NT2/D1 (cell line): Measurements from ENCODE around the gene CFAP157.
"Not testable (repeated sequence)": the region's sequence is repeated elsewhere in the genome, so short reads cannot be mapped to it uniquely, and the experiment has no call there.

ENCODE experiments used
- DNase-seq: peaks from one replicate; pipeline ENCODE4 v3.0.0-alpha.2; 2011; ENCODE audit warnings: low read depth, low spot score
- H3K27me3 ChIP-seq: 2 replicates; pipeline ENCODE4 v1.6.0; 2011; ENCODE audit warnings: mild to moderate bottlenecking; ENCODE audit not compliant: insufficient read length, insufficient read depth
- H3K36me3 ChIP-seq: 2 replicates; pipeline ENCODE4 v1.6.1; 2011; ENCODE audit warnings: mild to moderate bottlenecking, low read length, mixed read lengths; ENCODE audit not compliant: insufficient read depth, insufficient read length
- H3K4me1 ChIP-seq: 2 replicates; pipeline ENCODE4 v1.5.1; 2011; ENCODE audit not compliant: insufficient read depth, insufficient read length
- H3K4me3 ChIP-seq: 2 replicates; pipeline ENCODE4 v1.5.1; 2011; ENCODE audit warnings: low read depth; ENCODE audit not compliant: insufficient read length
- H3K9ac ChIP-seq: 2 replicates; pipeline ENCODE4 v1.6.0; 2011; ENCODE audit warnings: low read depth; ENCODE audit not compliant: insufficient read length
- H3K9me3 ChIP-seq: 2 replicates; pipeline ENCODE4 v1.5.1; 2011; ENCODE audit warnings: mild to moderate bottlenecking, low read length; ENCODE audit not compliant: insufficient read depth
- SUZ12 ChIP-seq: IDR thresholded peaks from 2 replicates; pipeline ENCODE4 v1.6.1; 2011; ENCODE audit not compliant: insufficient read length, insufficient read depth; ENCODE audit errors: extremely low read depth
- YY1 ChIP-seq: IDR thresholded peaks from 2 replicates; pipeline ENCODE4 v1.6.1; 2011; ENCODE audit not compliant: insufficient read length, insufficient read depth
- ZNF274 ChIP-seq: IDR thresholded peaks from 2 replicates; pipeline ENCODE4 v1.6.1; 2011; ENCODE audit warnings: mild to moderate bottlenecking, low read depth, low read length

The CFAP157 gene

DNA sequence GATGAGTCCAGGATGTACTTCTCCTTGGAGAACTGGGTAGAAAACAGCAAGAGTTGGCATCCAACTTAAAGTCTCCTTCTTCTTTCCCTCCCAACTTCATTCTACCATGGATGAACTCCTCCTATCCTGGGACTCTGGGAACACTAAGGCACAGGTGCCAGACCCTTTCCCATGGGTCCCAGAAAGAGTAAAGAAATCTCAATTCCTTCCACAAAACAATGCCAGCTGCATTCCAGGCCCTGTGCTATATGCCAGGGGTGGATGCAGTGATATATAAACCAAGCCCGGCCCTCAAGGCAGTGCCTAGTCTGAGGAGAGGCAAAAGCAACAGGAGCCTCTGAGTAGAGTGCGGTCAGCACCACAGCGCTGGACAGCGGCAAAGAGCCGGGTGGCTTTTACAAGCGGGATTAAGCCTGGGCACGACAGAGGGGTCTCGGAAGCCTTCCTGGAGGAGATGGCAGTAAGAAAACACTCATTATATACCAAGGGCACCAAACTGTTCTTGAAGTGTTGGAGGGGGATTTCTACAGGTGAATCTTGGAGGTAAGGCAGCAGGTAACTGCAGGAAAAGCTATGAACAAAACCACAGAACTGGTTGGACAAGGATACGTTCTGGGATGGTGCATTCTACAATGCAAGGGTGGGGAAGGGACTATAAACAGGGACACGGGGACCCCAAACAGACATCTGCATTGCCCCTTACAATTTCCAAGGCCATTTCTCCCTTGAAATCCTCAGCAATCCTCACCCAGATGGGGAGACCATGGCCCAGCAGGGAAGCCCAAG lies 44.7 kb downstream of the CFAP157 start:
- TF ChIP-seq ZNF274, result no peak
- no peak for TF ChIP-seq YY1
- TF ChIP-seq SUZ12, result no peak
- peaks cover 6% of the 10 kb centered on the region for H3K4me1 ChIP-seq
- H3K4me3 ChIP-seq, result no peak overlapping the region
- H3K9me3 ChIP-seq, result no peaks in the 10 kb centered on the region
- no peak for DNase-seq
- peaks cover 34% of the 10 kb centered on the region for H3K36me3 ChIP-seq
- H3K9ac ChIP-seq, result no peak overlapping the region
- H3K27me3 ChIP-seq, result peaks cover 51% of the 10 kb centered on the region

- Histone ChIP-seq H3K4me1 (peaks cover 6% of the 10 kb centered on the region), H3K9ac (no peak overlapping the region), H3K27me3 (peaks cover 52% of the 10 kb centered on the region), H3K4me3 (no peak overlapping the region), H3K36me3 (peaks cover 27% of the 10 kb centered on the region), H3K9me3 (no peaks in the 10 kb centered on the region)
- no peak for TF ChIP-seq YY1
- TF ChIP-seq ZNF274, result no peak
- no peak for TF ChIP-seq SUZ12
- DNase-seq, result no peak
Observed at GRCh38 chr9:127753148-127753547, 46.4 kb downstream of the CFAP157 start.

- TF ChIP-seq ZNF274 (no peak), SUZ12 (no peak), YY1 (no peak)
- Histone ChIP-seq H3K4me1 (peaks cover 8% of the 10 kb centered on the region), H3K4me3 (no peak overlapping the region), H3K27me3 (peaks cover 52% of the 10 kb centered on the region), H3K36me3 (peaks cover 23% of the 10 kb centered on the region), H3K9me3 (no peaks in the 10 kb centered on the region), H3K9ac (peak overlapping the region; percentile 32)
- no peak for DNase-seq
Observed at GRCh38 chr9:127753622-127754021, 46.8 kb downstream of the CFAP157 start.

DNA sequence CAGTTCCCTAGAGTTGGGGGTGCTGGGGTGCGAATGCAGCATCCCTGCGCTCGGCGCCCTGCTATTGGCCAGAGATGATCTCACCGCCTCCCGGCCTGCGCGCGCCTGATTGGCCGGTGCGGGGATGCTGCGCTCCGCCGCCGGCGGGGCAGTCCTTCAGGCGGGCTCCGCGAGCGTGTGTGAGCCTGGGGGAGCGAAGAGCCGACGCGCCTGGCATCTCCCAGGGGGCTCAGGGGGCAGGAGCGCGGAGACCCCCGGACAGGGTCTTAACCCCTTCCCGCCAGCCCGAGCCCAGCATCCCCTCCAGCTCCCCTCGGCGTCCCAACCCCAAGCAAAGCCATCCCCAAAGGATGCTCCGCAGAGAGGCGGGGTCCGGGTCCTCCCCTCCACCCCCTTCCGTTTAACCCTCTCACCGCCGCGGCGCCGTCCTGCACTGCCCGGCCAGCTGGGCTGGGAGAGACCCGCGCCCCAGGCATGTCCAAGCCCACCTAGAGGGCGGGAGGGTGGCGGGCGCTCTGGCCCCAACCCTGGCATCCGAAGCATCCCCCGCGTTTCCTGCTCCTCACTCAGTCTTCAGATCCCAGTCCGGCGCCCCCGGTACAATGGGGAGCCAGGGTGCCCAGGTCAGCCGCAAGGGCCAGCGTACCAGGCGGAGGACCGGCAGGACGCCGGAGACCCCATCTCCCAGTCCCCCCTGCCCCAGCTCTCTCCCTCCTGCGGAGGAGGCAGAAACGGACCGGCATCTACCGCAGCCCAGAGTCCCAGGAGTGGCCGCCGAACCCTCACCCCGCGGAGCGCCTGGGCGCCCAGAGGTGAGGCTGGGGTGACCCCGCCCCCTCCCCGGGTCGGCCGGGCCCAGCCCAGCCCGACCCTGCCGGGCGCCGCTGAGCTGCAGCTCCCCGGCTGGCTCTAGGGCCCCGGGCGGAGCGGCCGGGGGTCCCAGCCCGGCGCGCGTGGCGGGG lies 47.6 kb downstream of the CFAP157 start:
- no peak for TF ChIP-seq ZNF274
- no peak for TF ChIP-seq SUZ12
- no peak for TF ChIP-seq YY1
- DNase-seq, result peak; percentile 52
- Histone ChIP-seq H3K36me3 (peaks cover 15% of the 10 kb centered on the region), H3K4me1 (peaks cover 10% of the 10 kb centered on the region), H3K27me3 (peaks cover 52% of the 10 kb centered on the region), H3K9ac (peak overlapping the region; percentile 64), H3K9me3 (no peaks in the 10 kb centered on the region), H3K4me3 (peak overlapping the region; percentile 69)

DNA sequence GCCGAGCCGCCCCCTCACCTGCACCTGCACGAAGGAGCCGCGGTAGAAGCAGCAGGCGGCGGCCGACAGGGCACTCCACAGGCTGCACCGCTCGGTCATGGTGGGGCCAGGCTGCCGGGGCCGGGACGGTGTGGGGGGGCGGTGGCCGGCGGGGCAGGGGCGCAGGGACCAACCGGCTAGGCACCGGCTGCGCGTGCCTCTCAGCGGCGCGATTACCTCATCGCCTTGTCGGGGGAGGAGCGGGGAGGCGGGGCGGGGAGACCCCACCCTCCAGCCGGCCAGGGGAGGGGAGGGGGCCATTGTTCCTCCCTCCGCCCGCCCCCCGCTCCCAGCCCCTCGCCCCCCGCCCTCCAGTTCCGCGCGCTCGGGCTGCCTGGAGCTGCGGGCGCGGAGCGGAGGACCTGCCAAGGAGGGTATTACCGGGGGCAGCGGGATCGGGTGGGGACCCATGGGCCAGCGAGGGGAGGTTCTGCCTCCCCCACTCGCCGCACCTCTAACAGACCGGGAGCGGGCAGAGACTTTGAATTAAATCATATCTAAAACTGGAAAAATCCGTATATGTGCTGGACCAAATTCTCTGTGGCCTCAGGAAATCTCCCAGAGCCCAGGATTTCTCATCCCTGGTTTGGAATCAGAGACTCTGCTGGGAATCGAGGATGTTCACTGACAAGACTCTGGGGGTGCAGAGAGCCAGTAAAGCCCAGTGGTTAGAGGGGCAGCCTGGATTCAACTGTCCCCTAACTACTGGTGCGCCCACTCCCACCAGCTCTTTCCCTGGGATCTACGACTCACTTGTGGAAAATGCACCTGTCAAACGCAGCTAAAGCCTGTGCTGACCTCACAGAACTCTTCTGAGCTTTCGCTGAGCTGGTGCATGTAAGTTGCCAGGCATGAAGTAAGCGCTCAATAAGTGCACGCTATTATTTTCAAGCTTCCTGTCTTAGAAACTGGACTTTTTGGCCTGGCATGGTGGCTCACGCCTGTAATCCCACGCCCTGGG lies 48.6 kb downstream of the CFAP157 start:
- H3K4me3 ChIP-seq, result peak overlapping the region; percentile 69
- peaks cover 52% of the 10 kb centered on the region for H3K27me3 ChIP-seq
- no peak for DNase-seq
- H3K4me1 ChIP-seq, result peaks cover 10% of the 10 kb centered on the region
- TF ChIP-seq ZNF274 (no peak), SUZ12 (no peak), YY1 (no peak)
- H3K36me3 ChIP-seq, result peaks cover 8% of the 10 kb centered on the region
- no peaks in the 10 kb centered on the region for H3K9me3 ChIP-seq
- H3K9ac ChIP-seq, result peak overlapping the region; percentile 64

DNA sequence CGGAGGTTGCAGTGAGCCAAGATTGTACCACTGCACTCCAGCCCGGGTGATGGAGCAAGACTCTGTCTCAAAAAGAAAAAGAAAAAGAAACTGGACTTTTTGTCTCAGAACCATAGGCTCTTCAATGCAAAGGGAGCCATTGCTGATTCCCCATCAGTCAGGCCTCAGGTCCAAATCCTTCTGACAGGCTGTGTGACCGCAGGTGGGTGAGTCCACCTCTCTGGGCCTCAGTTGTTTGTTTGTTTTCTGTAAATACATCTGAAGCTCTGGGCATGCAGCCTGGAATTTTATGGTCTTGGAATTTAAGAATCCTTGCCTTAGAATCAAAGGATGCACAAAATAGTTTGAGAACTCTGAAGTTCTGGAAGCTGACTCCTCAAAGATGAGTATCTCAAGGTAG lies 49.4 kb downstream of the CFAP157 start:
- no peaks in the 10 kb centered on the region for H3K36me3 ChIP-seq
- H3K4me1 ChIP-seq, result peaks cover 10% of the 10 kb centered on the region
- no peak overlapping the region for H3K9ac ChIP-seq
- DNase-seq, result no peak
- H3K27me3 ChIP-seq, result peaks cover 50% of the 10 kb centered on the region
- no peaks in the 10 kb centered on the region for H3K9me3 ChIP-seq
- no peak for TF ChIP-seq YY1
- TF ChIP-seq ZNF274, result no peak
- TF ChIP-seq SUZ12, result no peak
- H3K4me3 ChIP-seq, result no peak overlapping the region

- H3K36me3 ChIP-seq, H3K9ac ChIP-seq, H3K9me3 ChIP-seq, H3K4me3 ChIP-seq, DNase-seq: not testable (repeated sequence)
- peaks cover 14% of the 10 kb centered on the region for H3K4me1 ChIP-seq
- peaks cover 46% of the 10 kb centered on the region for H3K27me3 ChIP-seq
Observed at GRCh38 chr9:127756776-127757175, 50.0 kb downstream of the CFAP157 start.
